A673 (cell line): Measurements from ENCODE around the gene ASMTL. TPM values are rescaled to one million over a fixed set of nuclear protein-coding genes. Genes with fewer than 3 reads are reported as not detected.
A peak's percentile ranks its signal among the peaks of the same experiment; 100 is the strongest.

Experiments used
- BruUV-seq: library from RNA; stranded (reverse); fragments of 400-500 nt; replicated peaks from 2 replicates; lab custom pipeline; 2021; lab: Mats Ljungman, UMichigan
- CTCF ChIA-PET: fragments of 300-600 bp; sonication (Branson Sonifier 250); formaldehyde crosslinking; loops from one replicate; lab custom pipeline; 2022; ENCODE audit warnings: antibody characterized with exemption; lab: Charles Lee
- POLR2A ChIA-PET: fragments of 300-600 bp; sonication (Branson Sonifier 250); formaldehyde crosslinking; loops from one replicate; lab custom pipeline; 2022; ENCODE audit warnings: antibody characterized with exemption; ENCODE audit not compliant: low non-redundant PET; lab: Charles Lee
- DNase-seq: peaks from one replicate; pipeline ENCODE4 v3.0.0-alpha.2; 2015; ENCODE audit warnings: low spot score
- H3K27ac ChIP-seq: fragments of 200-600 bp; sonication (generic); 2 replicates; pipeline ENCODE4 v1.5.1; 2016; ENCODE audit warnings: mixed run types, low read depth, mild to moderate bottlenecking, mixed read lengths, antibody characterized with exemption, low read length; ENCODE audit not compliant: poor library complexity, severe bottlenecking
- H3K27me3 ChIP-seq: fragments of 200-600 bp; sonication (generic); replicated peaks from 2 replicates; pipeline ENCODE4 v1.6.1; 2017; ENCODE audit warnings: mixed run types, low read depth, mild to moderate bottlenecking, mixed read lengths, antibody characterized with exemption, low read length; ENCODE audit not compliant: insufficient read depth, poor library complexity
- H3K36me3 ChIP-seq: fragments of 200-600 bp; sonication (generic); 2 replicates; pipeline ENCODE4 v1.6.1; 2016; ENCODE audit warnings: mixed run types, mild to moderate bottlenecking, mixed read lengths, antibody characterized with exemption, low read length; ENCODE audit not compliant: insufficient read depth, poor library complexity, severe bottlenecking
- H3K4me1 ChIP-seq: fragments of 200-600 bp; sonication (generic); 2 replicates; pipeline ENCODE4 v1.6.1; 2017; ENCODE audit warnings: mixed run types, mild to moderate bottlenecking, mixed read lengths, antibody characterized with exemption, low read length; ENCODE audit not compliant: insufficient read depth, poor library complexity, severe bottlenecking
- H3K4me3 ChIP-seq: fragments of 200-600 bp; sonication (generic); 2 replicates; pipeline ENCODE4 v1.5.1; 2016; ENCODE audit warnings: low read depth, mixed run types, mild to moderate bottlenecking, mixed read lengths, low read length; ENCODE audit not compliant: poor library complexity, severe bottlenecking
- H3K9me3 ChIP-seq: fragments of 200-600 bp; sonication (generic); 2 replicates; pipeline ENCODE4 v1.6.1; 2016; ENCODE audit warnings: mixed run types, low read depth, mild to moderate bottlenecking, mixed read lengths, antibody characterized with exemption, low read length; ENCODE audit not compliant: poor library complexity, severe bottlenecking
- EZH2 ChIP-seq: fragments of 200-600 bp; sonication (generic); IDR thresholded peaks from 2 replicates; pipeline ENCODE4 v1.6.1; 2017; ENCODE audit warnings: borderline replicate concordance, low read depth, mild to moderate bottlenecking, mixed read lengths, antibody characterized with exemption, low read length; ENCODE audit not compliant: poor library complexity, severe bottlenecking
- intact Hi-C: fragments of 100-400 bp; cut with micrococcal nuclease; formaldehyde crosslinking; loops from one replicate; pipeline ENCODE4 v1.10.0; 2022; ENCODE audit not compliant: unreplicated experiment
- total RNA-seq: library from RNA; stranded (reverse); gene quantifications from 2 replicates; pipeline ENCODE4 v1.2.3, GENCODE V29; 2021
- TF ChIP-seq, protein P1 (sequence below): fragments of 300-800, 200-600 bp; sonication (generic); conservative IDR thresholded peaks from 2 replicates; pipeline ENCODE4 v1.5.1; 2017; ENCODE audit warnings: low read depth, mild to moderate bottlenecking, antibody characterized with exemption, low read length, moderate library complexity, mixed read lengths

ASMTL gene
- total RNA-seq, 1 experiment from 2014 or later, result 24.9 TPM

- H3K27ac ChIP-seq, result no peak overlapping the region
- no peaks in the 10 kb centered on the region for H3K36me3 ChIP-seq
- ChIA-PET CTCF (no interaction called here), POLR2A (no interaction called here)
- intact Hi-C loops, result no loop called here
- H3K27me3 ChIP-seq, result peaks cover 59% of the 10 kb centered on the region
- no peaks in the 10 kb centered on the region for H3K4me1 ChIP-seq
- no peak overlapping the region for H3K4me3 ChIP-seq
- H3K9me3 ChIP-seq, result no peaks in the 10 kb centered on the region
- TF ChIP-seq, protein P1, sequence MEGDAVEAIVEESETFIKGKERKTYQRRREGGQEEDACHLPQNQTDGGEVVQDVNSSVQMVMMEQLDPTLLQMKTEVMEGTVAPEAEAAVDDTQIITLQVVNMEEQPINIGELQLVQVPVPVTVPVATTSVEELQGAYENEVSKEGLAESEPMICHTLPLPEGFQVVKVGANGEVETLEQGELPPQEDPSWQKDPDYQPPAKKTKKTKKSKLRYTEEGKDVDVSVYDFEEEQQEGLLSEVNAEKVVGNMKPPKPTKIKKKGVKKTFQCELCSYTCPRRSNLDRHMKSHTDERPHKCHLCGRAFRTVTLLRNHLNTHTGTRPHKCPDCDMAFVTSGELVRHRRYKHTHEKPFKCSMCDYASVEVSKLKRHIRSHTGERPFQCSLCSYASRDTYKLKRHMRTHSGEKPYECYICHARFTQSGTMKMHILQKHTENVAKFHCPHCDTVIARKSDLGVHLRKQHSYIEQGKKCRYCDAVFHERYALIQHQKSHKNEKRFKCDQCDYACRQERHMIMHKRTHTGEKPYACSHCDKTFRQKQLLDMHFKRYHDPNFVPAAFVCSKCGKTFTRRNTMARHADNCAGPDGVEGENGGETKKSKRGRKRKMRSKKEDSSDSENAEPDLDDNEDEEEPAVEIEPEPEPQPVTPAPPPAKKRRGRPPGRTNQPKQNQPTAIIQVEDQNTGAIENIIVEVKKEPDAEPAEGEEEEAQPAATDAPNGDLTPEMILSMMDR, result no peak
- TF ChIP-seq EZH2, result peak; percentile 18
- DNase-seq, result no peak
- no TSS peak for BruUV-seq
Measured at GRCh38 chrX:1465286-1466231, 12.8 kb upstream of the ASMTL start.

- intact Hi-C loops, result no loop called here
- Histone ChIP-seq H3K4me1 (no peaks in the 10 kb centered on the region), H3K9me3 (no peaks in the 10 kb centered on the region), H3K36me3 (no peaks in the 10 kb centered on the region), H3K27me3 (peaks cover 59% of the 10 kb centered on the region), H3K27ac (no peak overlapping the region), H3K4me3 (no peak overlapping the region)
- no TSS peak for BruUV-seq
- no peak for DNase-seq
- ChIA-PET POLR2A (no interaction called here), CTCF (no interaction called here)
- TF ChIP-seq EZH2, result no peak
- TF ChIP-seq, protein P1, result no peak
Measured at GRCh38 chrX:1464971-1465285, 12.2 kb upstream of the ASMTL start.

DNA sequence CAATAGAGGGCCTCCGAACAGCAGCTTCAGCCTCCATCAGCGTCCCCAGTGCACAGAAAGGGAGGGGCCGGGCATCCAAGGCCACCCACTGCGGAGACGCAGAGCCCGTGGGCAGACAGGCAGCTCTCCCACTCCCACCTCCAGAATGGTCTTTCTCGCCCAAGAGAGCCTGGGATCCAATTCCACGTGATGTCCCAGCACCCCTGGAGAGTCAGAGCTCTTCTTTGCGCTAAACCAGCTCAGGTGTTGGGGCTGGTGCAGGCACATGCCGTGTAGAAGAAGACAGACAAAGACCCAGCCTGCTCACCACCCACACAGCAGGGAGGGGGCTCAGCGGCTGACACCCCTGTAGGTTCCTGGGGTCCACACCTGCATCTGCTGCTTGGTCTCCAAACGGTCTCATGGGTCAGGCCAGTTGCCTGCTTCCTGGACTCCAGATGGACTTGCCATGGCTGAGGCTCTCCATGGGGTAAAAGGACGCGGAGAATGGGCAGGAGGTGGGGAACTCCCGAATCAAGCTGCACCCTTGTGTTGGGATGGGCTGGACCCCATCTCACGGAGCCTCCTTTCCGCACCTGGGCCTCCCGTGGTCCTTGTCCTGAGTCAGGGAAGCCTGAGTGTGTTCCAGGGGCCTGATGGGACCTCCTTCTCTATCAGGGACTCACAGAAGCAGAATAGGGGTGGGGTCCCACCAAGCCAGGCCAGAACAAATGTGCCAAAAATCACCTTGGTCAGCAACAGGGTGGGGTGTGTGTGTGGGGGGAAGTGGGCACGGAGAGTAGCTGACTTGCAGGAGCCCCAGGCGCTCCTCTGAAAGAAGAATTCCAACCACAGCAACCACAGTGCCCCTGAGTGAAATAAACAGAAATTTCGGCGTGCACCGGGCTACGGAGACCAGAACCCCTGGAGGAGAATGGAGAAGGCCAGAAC is 11.6 kb upstream of the ASMTL start:
- no peak overlapping the region for H3K27ac ChIP-seq
- no peak overlapping the region for H3K4me3 ChIP-seq
- H3K36me3 ChIP-seq, result no peaks in the 10 kb centered on the region
- H3K27me3 ChIP-seq, result peaks cover 59% of the 10 kb centered on the region
- no TSS peak for BruUV-seq
- no peaks in the 10 kb centered on the region for H3K4me1 ChIP-seq
- DNase-seq, result no peak
- POLR2A ChIA-PET, result no interaction called here
- CTCF ChIA-PET, result no interaction called here
- TF ChIP-seq, protein P1, result no peak
- no peak for TF ChIP-seq EZH2
- no peaks in the 10 kb centered on the region for H3K9me3 ChIP-seq
- intact Hi-C loops, result no loop called here
